Inferior parietal cortex (tissue), 1 donor: ENCODE data around the gene PLEKHM3.

Experiments
- DNase-seq: peaks from one replicate; pipeline ENCODE4 v3.0.0-alpha.2; 2016; ENCODE audit errors: extremely low spot score

The PLEKHM3 gene, protein sequence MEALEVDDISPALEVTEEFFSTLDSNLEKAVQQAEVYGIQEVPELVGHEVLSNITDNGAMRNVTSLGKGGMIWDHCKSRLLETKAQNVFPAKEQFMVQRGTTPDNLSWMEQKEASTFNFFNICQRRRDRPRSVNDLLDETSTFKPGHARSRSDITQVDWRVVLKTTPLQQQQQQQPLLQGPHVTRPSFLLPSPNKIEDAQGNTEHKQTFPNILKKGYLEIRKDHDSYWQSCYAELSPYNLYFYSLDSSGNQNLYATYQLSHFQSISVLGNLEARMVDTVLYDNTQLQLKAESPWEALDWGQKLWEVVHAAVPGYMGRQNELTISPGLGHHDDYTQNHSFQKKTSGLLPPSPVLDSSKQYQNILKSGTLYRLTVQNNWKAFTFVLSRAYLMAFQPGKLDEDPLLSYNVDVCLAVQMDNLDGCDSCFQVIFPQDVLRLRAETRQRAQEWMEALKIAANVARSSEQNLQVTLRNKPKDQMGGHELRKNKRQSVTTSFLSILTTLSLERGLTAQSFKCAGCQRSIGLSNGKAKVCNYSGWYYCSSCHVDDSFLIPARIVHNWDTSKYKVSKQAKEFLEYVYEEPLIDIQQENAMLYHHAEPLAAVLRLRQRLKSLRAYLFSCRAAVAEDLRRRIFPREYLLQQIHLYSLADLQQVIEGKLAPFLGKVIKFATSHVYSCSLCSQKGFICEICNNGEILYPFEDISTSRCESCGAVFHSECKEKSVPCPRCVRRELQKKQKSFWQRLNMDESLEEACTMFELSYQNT

GRCh38 chr2:208025037-208025813, at the start of gene PLEKHM3:
PLEKHM3 (minus strand) TSS chr2:208025527; CDS start chr2:208001639, 23,888 bp downstream.
- DNase-seq: peak; percentile 90

GRCh38 chr2:208074610-208075356, 49.5 kb upstream of the PLEKHM3 start:
- DNase-seq: no peak

DNA sequence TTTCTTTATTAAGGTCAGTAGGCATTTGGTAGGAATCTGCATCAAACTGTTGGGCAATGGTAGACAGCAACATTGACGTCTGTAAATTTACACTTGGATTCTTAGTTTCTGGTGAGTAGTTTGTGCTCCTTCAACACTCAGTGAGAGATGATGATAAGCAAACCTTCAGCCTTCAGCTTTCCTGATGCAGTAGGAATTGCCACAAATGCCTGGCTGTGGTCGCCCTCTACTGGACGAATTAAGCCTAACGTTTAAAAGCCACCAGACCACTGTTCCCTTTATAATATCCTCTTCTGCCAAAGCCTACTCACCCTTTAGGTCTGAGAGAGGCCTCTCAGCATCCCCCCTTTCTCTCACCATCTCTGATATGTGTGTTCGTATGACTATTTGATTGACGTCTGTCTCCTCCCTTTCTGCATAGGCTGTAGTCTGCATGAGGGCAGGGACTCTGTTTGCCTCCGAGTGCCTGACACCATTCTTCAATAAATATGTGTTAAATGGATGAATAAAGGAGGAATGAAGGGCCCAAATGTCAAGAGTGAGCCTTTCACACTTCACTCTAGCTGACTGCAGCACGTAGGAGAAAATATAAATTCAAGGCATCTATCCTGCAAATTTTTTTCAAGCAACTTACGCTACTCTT, 47.0 kb upstream of the PLEKHM3 start:
- DNase-seq: peak; percentile 86

GRCh38 chr2:208069186-208069585, 43.9 kb upstream of the PLEKHM3 start:
- no peak for DNase-seq

DNA sequence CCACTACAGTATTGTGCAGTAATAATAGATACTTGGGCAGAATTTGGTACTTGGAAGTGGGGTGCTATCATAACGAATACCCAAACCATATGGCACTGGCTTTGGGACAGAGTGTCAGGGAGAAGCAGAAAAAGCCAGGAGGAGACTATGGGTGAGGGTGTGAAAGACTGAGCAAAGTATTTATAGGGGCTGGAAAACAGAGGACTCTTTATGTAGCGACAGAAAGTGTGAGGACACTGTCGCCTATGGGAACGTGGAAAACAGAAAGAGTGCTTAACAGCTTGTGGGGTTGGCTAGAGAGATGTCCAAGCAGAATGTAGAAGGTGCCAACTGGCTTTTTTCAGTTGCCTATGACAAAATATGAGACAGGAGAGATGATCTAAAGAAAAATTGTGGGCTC, 40.7 kb upstream of the PLEKHM3 start:
- peak; percentile 36 for DNase-seq

DNA sequence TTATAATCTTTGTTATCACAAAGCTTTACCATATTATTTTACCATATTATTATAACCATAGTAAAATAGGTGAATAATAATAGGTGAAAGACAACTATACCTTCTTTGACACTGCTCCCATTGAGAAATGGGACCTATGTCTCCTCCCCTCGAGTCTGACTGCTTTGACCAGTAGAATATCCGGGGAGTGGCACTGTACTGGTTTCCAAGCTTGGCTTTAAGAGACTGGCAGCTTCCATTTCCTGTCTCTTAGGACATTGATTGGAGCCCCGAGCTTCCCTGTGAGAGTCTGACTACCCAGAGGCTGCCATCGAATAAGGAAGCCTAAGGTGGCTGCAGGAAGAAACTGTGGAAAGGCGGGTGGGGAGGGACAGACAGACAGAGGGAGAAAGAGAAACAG, 40.1 kb upstream of the PLEKHM3 start:
- no peak for DNase-seq

- no peak for DNase-seq
Measured at GRCh38 chr2:208064220-208064961, 39.1 kb upstream of the PLEKHM3 start.

- no peak for DNase-seq
Measured at GRCh38 chr2:208062961-208063360, 37.6 kb upstream of the PLEKHM3 start.

DNA sequence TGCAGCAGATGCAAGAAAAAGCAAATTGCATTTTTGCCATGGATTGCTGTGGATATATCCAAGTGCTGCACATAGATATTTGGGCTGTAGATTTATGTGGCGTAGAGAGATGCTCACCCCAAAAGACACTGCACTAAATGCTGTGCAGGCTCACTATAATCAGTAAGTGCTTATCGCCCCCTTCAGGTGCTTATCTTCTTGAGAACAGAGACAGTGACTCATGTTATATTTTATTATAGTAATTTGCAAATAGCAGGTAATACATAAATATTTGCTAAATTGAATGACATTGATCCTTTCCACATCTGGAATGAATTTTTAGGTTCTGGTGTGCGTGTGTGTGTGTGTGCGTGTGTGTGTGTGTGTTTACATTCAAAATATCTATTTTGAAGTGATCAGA, 36.8 kb upstream of the PLEKHM3 start:
- DNase-seq: no peak

DNA sequence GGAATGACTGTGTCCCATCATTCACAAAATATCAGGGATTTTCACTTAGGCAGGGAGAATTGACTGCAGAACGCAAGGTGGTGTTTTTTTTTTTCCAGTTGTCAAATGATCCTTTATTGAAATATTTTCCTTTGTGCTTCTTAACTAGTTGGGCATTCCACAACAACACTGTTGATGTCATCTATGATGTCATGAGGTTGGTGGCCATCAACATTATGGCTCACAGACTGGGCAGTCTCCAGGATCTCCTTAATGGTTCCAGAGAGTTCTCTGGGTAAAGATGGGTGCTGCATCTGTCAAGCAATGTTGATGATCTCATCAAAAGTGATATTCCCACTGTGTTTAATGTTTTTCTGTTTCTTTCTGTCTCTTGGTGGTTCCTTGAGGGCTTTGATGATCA, 31.8 kb upstream of the PLEKHM3 start:
- no peak for DNase-seq

DNA sequence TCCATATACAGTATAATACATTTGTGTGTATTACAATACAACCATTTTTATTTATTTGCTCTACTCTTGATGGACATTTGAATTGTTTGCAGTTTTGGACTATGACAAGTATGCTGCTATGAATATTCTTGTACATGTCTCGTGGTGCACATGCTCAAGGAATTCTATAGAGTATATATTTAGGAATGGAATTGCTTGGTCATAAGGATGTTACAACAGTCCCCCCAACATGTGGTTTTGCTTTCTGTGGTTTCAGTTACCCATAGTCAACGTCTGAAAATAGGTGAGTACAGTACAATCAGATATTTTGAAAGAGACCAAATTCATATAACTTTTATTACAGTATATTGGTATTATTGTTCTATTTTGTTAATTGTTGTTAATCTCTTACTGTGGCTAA, 24.1 kb upstream of the PLEKHM3 start:
- DNase-seq: no peak

DNA sequence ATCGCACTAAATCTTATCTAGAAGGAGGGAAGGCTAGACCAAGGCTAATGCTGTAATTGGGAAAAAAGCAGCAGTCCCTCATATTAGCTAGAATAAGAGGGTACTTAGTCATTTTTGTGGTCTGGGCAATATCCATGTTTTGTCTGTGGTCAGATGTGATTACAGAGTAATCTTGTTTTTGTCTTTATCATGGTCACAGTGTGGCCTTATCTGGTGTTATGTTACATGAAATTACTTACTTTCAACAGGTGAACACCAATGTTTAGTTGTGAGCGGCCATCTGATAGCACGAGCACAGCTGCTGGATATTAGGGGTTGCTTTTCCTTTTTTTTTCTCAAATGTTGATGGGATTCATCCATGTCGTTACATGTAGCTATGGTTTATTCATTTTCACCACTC, 23.7 kb upstream of the PLEKHM3 start:
- no peak for DNase-seq

DNA sequence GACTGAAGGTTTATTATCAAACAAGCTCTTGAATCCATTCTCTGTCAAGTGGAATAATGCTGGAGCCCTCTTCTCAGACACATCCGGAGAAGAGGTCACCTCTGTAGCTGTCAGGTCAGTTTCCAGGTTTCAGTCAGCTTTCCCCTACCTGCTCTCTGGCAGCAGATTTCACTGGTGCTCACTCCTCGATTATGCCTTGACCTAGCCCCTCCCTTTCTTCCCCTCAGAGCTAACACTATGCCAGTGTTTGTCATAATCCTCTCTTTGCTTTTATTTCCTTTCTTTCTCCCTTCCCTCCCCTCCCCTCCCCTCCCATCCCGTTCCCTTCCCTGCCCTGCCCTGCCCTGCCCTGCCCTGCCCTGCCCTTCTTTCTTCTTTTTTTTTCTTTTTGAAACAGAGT, 22.5 kb upstream of the PLEKHM3 start:
- no peak for DNase-seq

GRCh38 chr2:208046686-208047085, 21.4 kb upstream of the PLEKHM3 start:
- no peak for DNase-seq

- DNase-seq: no peak
Measured at GRCh38 chr2:208042450-208042849, 17.1 kb upstream of the PLEKHM3 start.

GRCh38 chr2:208042041-208042440, 16.7 kb upstream of the PLEKHM3 start:
- no peak for DNase-seq

DNA sequence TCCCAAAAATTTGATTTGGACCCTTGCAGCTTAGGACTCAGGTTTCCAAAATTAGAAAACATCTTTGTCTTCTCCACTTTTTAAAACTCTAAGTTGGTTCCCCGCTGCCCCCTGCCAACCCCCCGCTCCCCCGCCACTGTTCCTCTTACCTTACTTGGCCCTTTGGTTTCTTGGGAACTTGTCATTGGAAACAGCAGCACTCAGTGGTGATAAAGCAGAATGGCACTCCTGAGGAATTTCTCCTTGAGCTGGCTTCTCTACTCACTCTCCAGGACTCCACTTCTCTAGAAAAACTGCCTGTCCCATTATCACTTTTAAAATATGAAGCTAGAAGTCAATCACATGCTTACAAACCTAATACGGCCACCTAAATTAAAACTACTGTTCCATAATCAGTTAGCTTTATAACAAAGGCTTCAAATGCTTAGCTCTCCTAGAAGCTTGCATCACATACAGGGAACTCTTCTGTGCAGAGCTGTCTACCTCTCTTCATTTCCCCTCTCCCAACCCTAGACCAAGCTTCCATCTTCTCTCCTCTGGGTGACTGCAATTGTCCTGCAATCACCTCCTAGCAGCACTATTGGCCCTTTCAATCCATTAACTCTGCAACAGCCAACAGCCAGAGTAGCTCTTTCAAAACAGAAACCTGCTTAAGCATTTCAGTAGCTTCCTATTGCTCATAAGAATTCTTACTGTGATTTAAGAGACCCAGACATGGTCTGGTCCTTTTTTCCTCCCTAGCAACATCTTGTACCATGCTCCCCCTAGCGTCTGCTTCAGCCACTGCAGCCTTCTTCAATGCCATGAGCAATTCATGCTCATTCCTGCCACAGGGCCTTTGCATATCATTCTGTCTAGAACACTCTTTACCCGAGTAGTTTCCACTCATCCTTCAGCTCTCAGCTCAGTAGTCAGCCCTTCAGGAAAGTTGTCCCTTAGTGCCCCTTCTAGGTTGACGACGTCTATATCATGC, 15.2 kb upstream of the PLEKHM3 start:
- DNase-seq: peak; percentile 76

GRCh38 chr2:208039376-208040110, 14.2 kb upstream of the PLEKHM3 start:
- no peak for DNase-seq
